Measurements from ENCODE around the gene RAPGEF2.
"Not testable (repeated sequence)": the region's sequence is repeated elsewhere in the genome, so short reads cannot be mapped to it uniquely, and the experiment has no call there.

Gene RAPGEF2

GRCh38 chr4:159250751-159251325, 148.0 kb downstream of the RAPGEF2 start:
- DNase-seq = no peak

GRCh38 chr4:159251580-159251979, 148.7 kb downstream of the RAPGEF2 start:
- DNase-seq = not testable (repeated sequence)

- DNase-seq = no peak
Observed at GRCh38 chr4:159252491-159252890, 149.6 kb downstream of the RAPGEF2 start.

- no peak for DNase-seq
Observed at GRCh38 chr4:159256037-159256436, 153.2 kb downstream of the RAPGEF2 start.

- DNase-seq = no peak
Observed at GRCh38 chr4:159258889-159259560, 156.1 kb downstream of the RAPGEF2 start.

GRCh38 chr4:159264057-159264456, 161.2 kb downstream of the RAPGEF2 start:
- no peak for DNase-seq

GRCh38 chr4:159266981-159267868, 164.3 kb downstream of the RAPGEF2 start:
- DNase-seq = no peak

GRCh38 chr4:159267869-159268285, 165.0 kb downstream of the RAPGEF2 start:
- DNase-seq = peak; percentile 21

- DNase-seq = no peak
Observed at GRCh38 chr4:159268607-159269006, 165.7 kb downstream of the RAPGEF2 start.

GRCh38 chr4:159269116-159269515, 166.2 kb downstream of the RAPGEF2 start:
- DNase-seq = no peak

- DNase-seq = no peak
Observed at GRCh38 chr4:159269956-159270355, 167.1 kb downstream of the RAPGEF2 start.

GRCh38 chr4:159271856-159272255, 169.0 kb downstream of the RAPGEF2 start:
- DNase-seq = no peak

- DNase-seq = no peak
Observed at GRCh38 chr4:159272273-159273140, 169.6 kb downstream of the RAPGEF2 start.

GRCh38 chr4:159273141-159273438, 170.2 kb downstream of the RAPGEF2 start:
- DNase-seq = no peak

- DNase-seq = no peak
Observed at GRCh38 chr4:159273841-159274240, 171.0 kb downstream of the RAPGEF2 start.

- peak; percentile 14 for DNase-seq
Observed at GRCh38 chr4:159278399-159278798, 175.5 kb downstream of the RAPGEF2 start.

- no peak for DNase-seq
Observed at GRCh38 chr4:159279084-159279483, 176.2 kb downstream of the RAPGEF2 start.

GRCh38 chr4:159280442-159281172, 177.7 kb downstream of the RAPGEF2 start:
- DNase-seq = no peak

GRCh38 chr4:159281771-159282170, 178.9 kb downstream of the RAPGEF2 start:
- no peak for DNase-seq

GRCh38 chr4:159282329-159282728, 179.4 kb downstream of the RAPGEF2 start:
- no peak for DNase-seq

GRCh38 chr4:159282944-159283343, 180.1 kb downstream of the RAPGEF2 start:
- no peak for DNase-seq

GRCh38 chr4:159283696-159284095, 180.8 kb downstream of the RAPGEF2 start:
- DNase-seq = peak; percentile 75

All from HCEC 1CT (cell line).